ENCODE results near the gene AKR1C3.
"Not testable (repeated sequence)": the region's sequence is repeated elsewhere in the genome, so short reads cannot be mapped to it uniquely, and the experiment has no call there.

The AKR1C3 gene

DNA sequence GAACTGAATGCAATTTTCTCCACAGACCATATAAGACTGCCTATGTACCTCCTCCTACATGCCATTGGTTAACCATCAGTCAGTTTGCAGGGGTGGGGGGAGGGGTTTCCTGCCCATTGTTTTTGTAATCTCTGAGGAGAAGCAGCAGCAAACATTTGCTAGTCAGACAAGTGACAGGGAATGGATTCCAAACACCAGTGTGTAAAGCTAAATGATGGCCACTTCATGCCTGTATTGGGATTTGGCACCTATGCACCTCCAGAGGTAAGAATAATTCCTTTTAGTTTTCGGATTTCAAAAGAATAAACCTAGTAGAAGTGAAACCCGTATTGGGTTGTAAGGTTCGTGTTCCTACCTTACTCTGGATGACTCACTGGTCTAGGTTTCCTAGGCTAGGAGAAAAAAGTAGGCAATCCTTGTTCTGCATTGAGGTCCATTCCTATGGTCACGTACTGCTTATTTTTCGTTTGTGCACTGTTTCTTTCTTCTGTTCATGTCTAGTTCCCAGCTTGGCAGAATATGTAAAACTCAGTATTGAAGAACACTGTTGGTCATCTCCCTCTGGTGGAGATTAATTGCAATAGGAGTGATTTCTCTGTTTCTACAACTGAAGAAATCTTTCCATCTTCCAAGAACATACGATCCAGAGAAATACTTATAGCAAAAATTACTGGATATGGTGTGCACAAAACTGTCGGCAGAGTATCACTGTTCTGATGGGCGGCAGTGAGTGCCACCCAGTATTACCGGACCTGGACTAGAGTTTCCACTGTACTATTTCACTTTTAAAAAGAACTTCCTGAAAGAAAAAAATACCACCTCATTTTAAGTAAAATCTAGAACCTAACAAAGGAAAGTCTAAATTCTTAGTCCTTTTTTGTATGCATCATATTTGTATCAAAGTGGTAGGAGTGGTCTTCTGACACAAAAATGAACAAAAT lies at the start of gene AKR1C3:
Gene AKR1C3, plus strand, starts transcription at position 150 of the 941 bp plus-strand sequence. Its CDS starts 31 bp downstream, at position 181.
- TF ChIP-seq, protein P1, sequence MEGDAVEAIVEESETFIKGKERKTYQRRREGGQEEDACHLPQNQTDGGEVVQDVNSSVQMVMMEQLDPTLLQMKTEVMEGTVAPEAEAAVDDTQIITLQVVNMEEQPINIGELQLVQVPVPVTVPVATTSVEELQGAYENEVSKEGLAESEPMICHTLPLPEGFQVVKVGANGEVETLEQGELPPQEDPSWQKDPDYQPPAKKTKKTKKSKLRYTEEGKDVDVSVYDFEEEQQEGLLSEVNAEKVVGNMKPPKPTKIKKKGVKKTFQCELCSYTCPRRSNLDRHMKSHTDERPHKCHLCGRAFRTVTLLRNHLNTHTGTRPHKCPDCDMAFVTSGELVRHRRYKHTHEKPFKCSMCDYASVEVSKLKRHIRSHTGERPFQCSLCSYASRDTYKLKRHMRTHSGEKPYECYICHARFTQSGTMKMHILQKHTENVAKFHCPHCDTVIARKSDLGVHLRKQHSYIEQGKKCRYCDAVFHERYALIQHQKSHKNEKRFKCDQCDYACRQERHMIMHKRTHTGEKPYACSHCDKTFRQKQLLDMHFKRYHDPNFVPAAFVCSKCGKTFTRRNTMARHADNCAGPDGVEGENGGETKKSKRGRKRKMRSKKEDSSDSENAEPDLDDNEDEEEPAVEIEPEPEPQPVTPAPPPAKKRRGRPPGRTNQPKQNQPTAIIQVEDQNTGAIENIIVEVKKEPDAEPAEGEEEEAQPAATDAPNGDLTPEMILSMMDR (conservative IDR thresholded peaks at IDR 0.05; ENCODE audit: low read depth, low read length): peak; percentile 61
- no peak within 1 kb of the TSS for H3K4me3 ChIP-seq (ENCODE audit: low read length)
- DNase-seq (ENCODE audit: low read depth): no peak

- H3K4me3 ChIP-seq (ENCODE audit: low read length): no peak overlapping the region
- no peak for DNase-seq (ENCODE audit: low read depth)
- TF ChIP-seq, protein P1 (conservative IDR thresholded peaks at IDR 0.05; ENCODE audit: low read depth, low read length): no peak
Observed at GRCh38 chr10:5045095-5045494, 49.1 kb upstream of the AKR1C3 start.

DNA sequence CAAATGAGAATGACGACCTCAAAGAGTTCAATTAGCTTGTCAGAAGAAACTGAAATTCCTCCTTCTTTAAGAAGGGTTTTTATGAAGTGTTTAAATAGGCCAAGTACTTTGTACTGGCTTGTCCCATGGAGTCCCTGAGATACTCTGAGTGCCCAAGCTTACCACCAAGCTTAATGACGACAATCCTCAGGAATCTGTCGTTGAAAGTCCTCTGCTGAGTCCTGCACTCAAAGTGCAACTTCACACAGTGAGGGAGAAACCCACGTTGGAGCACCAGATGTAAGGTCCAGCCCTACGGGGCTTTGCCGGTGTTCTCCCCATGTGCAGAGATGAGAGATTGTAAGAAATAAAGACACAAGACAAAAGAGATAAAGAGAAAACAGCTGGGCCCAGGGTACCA lies 47.8 kb upstream of the AKR1C3 start:
- no peak overlapping the region for H3K4me3 ChIP-seq (ENCODE audit: low read length)
- DNase-seq (ENCODE audit: low read depth): no peak
- TF ChIP-seq, protein P1 (conservative IDR thresholded peaks at IDR 0.05; ENCODE audit: low read depth, low read length): no peak

- not testable (repeated sequence) for DNase-seq (ENCODE audit: low read depth); H3K4me3 ChIP-seq (ENCODE audit: low read length)
Observed at GRCh38 chr10:5047055-5047454, 47.2 kb upstream of the AKR1C3 start.

DNA sequence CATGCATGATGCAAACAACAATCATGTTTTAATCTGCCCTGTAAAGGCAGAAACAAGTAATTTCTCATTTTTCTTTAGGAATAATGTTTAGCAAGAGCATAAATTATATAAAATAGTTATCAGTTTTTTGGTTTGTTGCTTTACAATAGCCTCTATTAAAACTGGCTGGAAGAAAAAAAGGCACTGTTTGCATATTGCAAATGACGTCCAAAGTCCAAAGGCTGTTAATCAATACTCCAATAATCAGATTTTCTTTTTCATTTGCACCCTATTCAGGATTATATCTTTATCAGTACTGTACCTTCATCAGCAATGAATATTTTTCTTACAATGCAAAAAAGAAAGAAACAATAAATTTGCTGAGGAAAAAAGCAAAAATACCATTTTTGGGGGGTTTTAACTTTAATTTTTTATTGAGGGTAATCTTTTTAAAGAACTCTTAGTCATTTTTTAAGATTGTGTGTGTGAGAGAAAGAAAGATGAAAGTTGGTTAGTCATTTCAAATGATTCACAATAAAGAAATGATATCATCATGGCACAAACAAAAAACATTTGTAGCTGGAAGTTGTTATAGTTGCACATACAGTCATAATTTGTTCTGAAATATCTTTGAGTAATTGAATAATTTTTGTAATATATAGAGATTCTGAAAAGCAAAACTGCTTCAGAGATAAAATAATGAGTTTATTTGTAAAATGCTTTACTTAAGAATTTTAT lies 46.1 kb upstream of the AKR1C3 start:
- no peak for DNase-seq (ENCODE audit: low read depth)
- no peak overlapping the region for H3K4me3 ChIP-seq (ENCODE audit: low read length)
- TF ChIP-seq, protein P1 (conservative IDR thresholded peaks at IDR 0.05; ENCODE audit: low read depth, low read length): no peak

DNA sequence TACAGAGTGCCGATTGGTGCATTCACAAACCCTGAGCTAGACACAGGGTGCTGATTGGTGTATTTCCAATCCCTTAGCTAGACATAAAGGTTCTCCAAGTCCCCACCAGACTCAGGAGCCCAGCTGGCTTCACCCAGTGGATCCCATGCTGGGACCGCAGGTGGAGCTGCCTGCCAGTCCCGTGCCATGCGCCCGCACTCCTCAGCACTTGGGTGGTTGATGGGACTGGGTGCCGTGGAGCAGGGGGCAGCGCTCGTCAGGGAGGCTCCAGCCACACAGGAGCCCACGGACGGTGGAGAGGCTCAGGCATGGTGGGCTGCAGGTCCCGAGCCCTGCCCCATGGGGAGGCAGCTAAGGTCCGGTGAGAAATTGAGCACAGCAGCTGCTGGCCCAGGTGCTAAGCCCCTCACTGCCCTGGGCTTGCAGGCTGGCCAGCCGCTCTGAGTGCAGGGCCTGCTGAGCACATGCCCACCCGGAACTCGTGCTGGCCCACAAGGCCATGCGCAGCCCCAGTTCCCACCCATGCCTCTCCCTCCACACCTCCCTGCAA lies 41.2 kb upstream of the AKR1C3 start:
- DNase-seq (ENCODE audit: low read depth); H3K4me3 ChIP-seq (ENCODE audit: low read length): not testable (repeated sequence)

DNA sequence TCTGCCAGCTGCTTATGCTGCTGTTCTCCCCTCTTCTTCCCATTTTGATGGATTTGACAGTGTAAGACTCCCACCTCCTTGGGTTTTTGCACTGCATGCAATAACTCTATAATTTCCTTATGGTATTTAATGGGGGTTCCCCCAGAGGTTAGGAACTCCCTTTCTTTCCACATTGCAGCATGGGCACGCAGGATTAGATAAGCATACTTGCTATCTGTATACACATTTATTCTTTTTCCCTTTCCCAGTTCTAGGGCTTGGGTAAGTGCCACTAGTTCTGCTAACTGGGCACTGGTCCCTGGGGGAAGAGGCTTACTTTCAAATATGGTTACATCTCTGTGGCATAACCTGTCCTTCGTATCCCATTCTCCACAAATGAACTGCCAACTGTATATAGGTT lies 39.4 kb upstream of the AKR1C3 start:
- DNase-seq (ENCODE audit: low read depth); H3K4me3 ChIP-seq (ENCODE audit: low read length): not testable (repeated sequence)

DNA sequence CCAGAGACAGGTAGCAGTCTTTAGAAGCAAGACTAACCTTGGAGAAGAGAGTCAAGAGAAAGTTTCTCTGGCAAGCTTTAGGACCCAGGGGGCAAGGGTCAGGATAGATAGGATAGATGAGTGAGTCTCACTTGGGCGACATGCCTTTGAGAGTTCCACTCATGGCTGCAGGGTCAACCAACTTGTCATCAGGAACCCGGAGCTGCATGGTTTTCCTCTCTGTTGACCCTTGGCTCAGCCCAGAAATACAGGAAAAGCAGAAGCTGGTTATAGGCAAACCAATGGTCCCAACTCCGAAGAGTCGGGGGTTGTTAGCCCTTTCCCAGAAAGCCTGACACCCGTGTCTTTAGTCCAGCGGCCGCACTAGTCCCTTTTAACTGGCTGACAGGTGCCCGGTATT lies 34.9 kb upstream of the AKR1C3 start:
- H3K4me3 ChIP-seq (ENCODE audit: low read length); DNase-seq (ENCODE audit: low read depth): not testable (repeated sequence)

DNA sequence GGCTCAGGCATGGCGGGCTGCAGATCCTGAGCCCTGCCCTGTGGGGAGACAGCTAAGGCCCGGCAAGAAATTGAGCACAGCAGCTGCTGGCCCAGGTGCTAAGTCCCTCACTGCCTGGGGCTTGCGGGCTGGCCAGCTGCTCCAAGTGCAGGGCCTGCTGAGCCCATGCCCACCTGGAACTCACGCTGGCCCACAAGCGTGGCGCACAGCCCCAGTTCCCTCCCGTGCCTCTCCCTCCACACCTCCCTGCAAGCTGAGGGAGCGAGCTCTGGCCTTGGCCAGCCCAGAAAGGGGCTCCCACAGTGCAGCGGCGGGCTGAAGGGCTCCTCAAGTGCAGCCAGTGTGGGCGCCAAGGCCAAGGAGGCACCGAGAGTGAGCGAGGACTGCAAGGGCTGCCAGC lies 33.4 kb upstream of the AKR1C3 start:
- not testable (repeated sequence) for DNase-seq (ENCODE audit: low read depth); H3K4me3 ChIP-seq (ENCODE audit: low read length)
